ENCODE results near the gene IRAK2.
"Not testable (repeated sequence)": the region's sequence is repeated elsewhere in the genome, so short reads cannot be mapped to it uniquely, and the experiment has no call there.

Gene IRAK2

GRCh38 chr3:10160346-10160745 is 4.4 kb upstream of the IRAK2 start:
- no peak for DNase-seq

- DNase-seq, result no peak
Observed at GRCh38 chr3:10160925-10161324, 3.8 kb upstream of the IRAK2 start.

- DNase-seq, result no peak
Observed at GRCh38 chr3:10162185-10162584, 2.5 kb upstream of the IRAK2 start.

GRCh38 chr3:10164201-10164545 is 546 bp upstream of the IRAK2 start:
- DNase-seq, result not testable (repeated sequence)

GRCh38 chr3:10166213-10166604 is 1.5 kb downstream of the IRAK2 start:
- no peak for DNase-seq

- no peak for DNase-seq
Observed at GRCh38 chr3:10169000-10169496, 4.3 kb downstream of the IRAK2 start.

GRCh38 chr3:10170915-10171478 is 6.3 kb downstream of the IRAK2 start:
- DNase-seq, result no peak

- DNase-seq, result no peak
Observed at GRCh38 chr3:10173095-10173925, 8.6 kb downstream of the IRAK2 start.

- DNase-seq, result no peak
Observed at GRCh38 chr3:10173926-10174435, 9.3 kb downstream of the IRAK2 start.

GRCh38 chr3:10175334-10175733 is 10.6 kb downstream of the IRAK2 start:
- DNase-seq, result not testable (repeated sequence)

GRCh38 chr3:10176150-10176549 is 11.4 kb downstream of the IRAK2 start:
- not testable (repeated sequence) for DNase-seq

GRCh38 chr3:10177737-10178136 is 13.0 kb downstream of the IRAK2 start:
- no peak for DNase-seq

GRCh38 chr3:10178892-10179291 is 14.2 kb downstream of the IRAK2 start:
- DNase-seq, result no peak

GRCh38 chr3:10180289-10180688 is 15.6 kb downstream of the IRAK2 start:
- DNase-seq, result no peak

GRCh38 chr3:10180738-10181295 is 16.1 kb downstream of the IRAK2 start:
- DNase-seq, result no peak

- DNase-seq, result no peak
Observed at GRCh38 chr3:10182950-10183349, 18.2 kb downstream of the IRAK2 start.

- DNase-seq, result no peak
Observed at GRCh38 chr3:10184250-10184649, 19.5 kb downstream of the IRAK2 start.

GRCh38 chr3:10185804-10186762 is 21.4 kb downstream of the IRAK2 start:
- DNase-seq, result no peak

GRCh38 chr3:10187290-10187876 is 22.7 kb downstream of the IRAK2 start:
- DNase-seq, result no peak

- no peak for DNase-seq
Observed at GRCh38 chr3:10187944-10188343, 23.2 kb downstream of the IRAK2 start.

GRCh38 chr3:10188804-10189556 is 24.3 kb downstream of the IRAK2 start:
- no peak for DNase-seq
